GM23338 (cell line): ENCODE data around the gene KISS1R. TPM values are rescaled to one million over a fixed set of nuclear protein-coding genes. Genes with fewer than 3 reads are reported as not detected.

Source experiments
- ATAC-seq: fragments of 200-7000 bp; cut with Tn5 transposase; 3 replicates; pipeline ENCODE4 v1.9.1; 2020
- DNase-seq: peaks from one replicate; pipeline ENCODE4 v3.0.0-alpha.2; 2015; ENCODE audit warnings: low spot score
- H2AFZ ChIP-seq: fragments of 200-600 bp; sonication (generic); 2 replicates; pipeline ENCODE4 v1.8.0; 2016; ENCODE audit warnings: antibody characterized with exemption, mild to moderate bottlenecking, moderate library complexity
- H3F3A ChIP-seq: fragments of 200-600 bp; sonication (generic); replicated peaks from 2 replicates; pipeline ENCODE4 v1.8.0; 2017; ENCODE audit warnings: antibody characterized with exemption, mixed run types, low read depth
- H3K27ac ChIP-seq: fragments of 200-600 bp; sonication (generic); 2 replicates; pipeline ENCODE4 v1.6.1; 2016; ENCODE audit warnings: low read depth
- H3K27me3 ChIP-seq: fragments of 200-600 bp; sonication (generic); 2 replicates; pipeline ENCODE4 v1.8.0; 2016; ENCODE audit warnings: mild to moderate bottlenecking, mixed run types, moderate library complexity; ENCODE audit not compliant: insufficient read depth
- H3K36me3 ChIP-seq: fragments of 200-600 bp; sonication (generic); 2 replicates; pipeline ENCODE4 v1.8.0; 2016; ENCODE audit warnings: mild to moderate bottlenecking; ENCODE audit not compliant: insufficient read depth
- H3K4me1 ChIP-seq: fragments of 200-600 bp; sonication (generic); 2 replicates; pipeline ENCODE4 v1.8.0; 2016; ENCODE audit warnings: mild to moderate bottlenecking, moderate library complexity; ENCODE audit not compliant: insufficient read depth
- H3K4me2 ChIP-seq: fragments of 200-600 bp; sonication (generic); 2 replicates; pipeline ENCODE4 v1.7.1; 2017; ENCODE audit warnings: mixed run types
- H3K4me3 ChIP-seq: fragments of 200-600 bp; sonication (generic); 2 replicates; pipeline ENCODE4 v1.6.1; 2016; ENCODE audit warnings: mixed run types
- H3K79me2 ChIP-seq: fragments of 200-600 bp; sonication (generic); replicated peaks from 2 replicates; pipeline ENCODE4 v1.8.0; 2017; ENCODE audit warnings: mild to moderate bottlenecking; ENCODE audit not compliant: insufficient read depth
- H3K9me2 ChIP-seq: fragments of 200-600 bp; sonication (generic); 2 replicates; pipeline ENCODE4 v1.8.0; 2017; ENCODE audit not compliant: insufficient read depth
- H4K20me1 ChIP-seq: fragments of 200-600 bp; sonication (generic); replicated peaks from 2 replicates; pipeline ENCODE4 v1.8.0; 2017; ENCODE audit warnings: mild to moderate bottlenecking; ENCODE audit not compliant: insufficient read depth
- H3K27ac Mint-ChIP-seq: 2 replicates; pipeline ENCODE4 v1.8.0; 2020; ENCODE audit warnings: inconsistent platforms, mild to moderate bottlenecking, moderate library complexity, mixed read lengths
- H3K27me3 Mint-ChIP-seq: 3 replicates; pipeline ENCODE4 v1.8.0; 2022; ENCODE audit warnings: low read depth, mild to moderate bottlenecking, moderate library complexity, mixed read lengths, inconsistent platforms; ENCODE audit not compliant: insufficient read depth, poor library complexity
- H3K36me3 Mint-ChIP-seq: 3 replicates; pipeline ENCODE4 v1.8.0; 2021; ENCODE audit warnings: low read depth, mild to moderate bottlenecking, inconsistent platforms, moderate library complexity, mixed read lengths
- H3K4me1 Mint-ChIP-seq: 3 replicates; pipeline ENCODE4 v1.8.0; 2020; ENCODE audit warnings: mild to moderate bottlenecking, inconsistent platforms, mixed read lengths
- H3K4me3 Mint-ChIP-seq: 3 replicates; pipeline ENCODE4 v1.8.0; 2021; ENCODE audit warnings: moderate library complexity, mild to moderate bottlenecking, inconsistent platforms, mixed read lengths
- H3K9me3 Mint-ChIP-seq: 3 replicates; pipeline ENCODE4 v1.8.0; 2020; ENCODE audit warnings: moderate library complexity, mild to moderate bottlenecking, inconsistent platforms, mixed read lengths
- CREB1 ChIP-seq: fragments of 250-450 bp; sonication (Bioruptor Pico); IDR thresholded peaks from 2 replicates; pipeline ENCODE4 v1.5.0; 2020; ENCODE audit warnings: low read depth, mild to moderate bottlenecking, moderate library complexity
- EZH2 ChIP-seq: fragments of 200-600 bp; sonication (generic); IDR thresholded peaks from one replicate; pipeline ENCODE4 v1.8.0; 2017; ENCODE audit warnings: antibody characterized with exemption, mild to moderate bottlenecking, low read depth; ENCODE audit not compliant: unreplicated experiment
- JUNB ChIP-seq: IDR thresholded peaks from one replicate; pipeline ENCODE4 v1.6.1; 2016; ENCODE audit warnings: antibody characterized with exemption; ENCODE audit not compliant: unreplicated experiment
- NANOG ChIP-seq: IDR thresholded peaks from 2 replicates; pipeline ENCODE4 v1.6.1; 2016; ENCODE audit warnings: antibody characterized with exemption, borderline replicate concordance
- POLR2AphosphoS5 ChIP-seq: IDR thresholded peaks from 2 replicates; pipeline ENCODE4 v1.6.1; 2016; ENCODE audit warnings: antibody characterized with exemption, low read depth
- STAT1 ChIP-seq: IDR thresholded peaks from one replicate; pipeline ENCODE4 v1.6.1; 2016; ENCODE audit warnings: antibody characterized with exemption; ENCODE audit not compliant: unreplicated experiment
- ZNF114 ChIP-seq: fragments of 250-450 bp; sonication (Bioruptor Pico); IDR thresholded peaks from 2 replicates; pipeline ENCODE4 v1.5.0; 2020; ENCODE audit warnings: mild to moderate bottlenecking, moderate library complexity
- ZNF331 ChIP-seq: fragments of 250-450 bp; sonication (Bioruptor Pico); IDR thresholded peaks from 2 replicates; pipeline ENCODE4 v1.5.0; 2020; ENCODE audit warnings: low read depth, mild to moderate bottlenecking, moderate library complexity
- polyA plus RNA-seq: library from polyadenylated mRNA; unstranded; fragments of >200 nt; fragmentation: Nextera tagmentation; extraction: Ambion mirVana; gene quantifications from 2 replicates; pipeline ENCODE4 v1.2.1, GENCODE V29; 2016
- total RNA-seq: library from RNA; depleted of rRNA; stranded (reverse); fragments of >200 nt; shearing (Covaris generic); gene quantifications from 2 replicates; pipeline ENCODE4 v1.2.3, GENCODE V29; 2014
- TF ChIP-seq, protein P1 (sequence below): IDR thresholded peaks from one replicate; pipeline ENCODE4 v1.6.1; 2018; ENCODE audit warnings: antibody characterized with exemption; ENCODE audit not compliant: unreplicated experiment
- TF ChIP-seq, protein P2 (sequence below): IDR thresholded peaks from 2 replicates; pipeline ENCODE4 v1.6.1; 2016; ENCODE audit warnings: antibody characterized with exemption
- TF ChIP-seq, protein P3 (sequence below), 2 experiments: fragments of 200-600 bp in 1 of 2; sonication (generic) in 1 of 2; conservative IDR thresholded peaks; 2 replicates each; pipeline versions ENCODE4 v1.5.1 to v1.6.1; 2016 to 2017; ENCODE audit warnings: antibody characterized with exemption in 2 of 2, low read depth in 2 of 2, mild to moderate bottlenecking in 2 of 2, moderate library complexity in 1 of 2
- TF ChIP-seq, protein P4 (sequence below): fragments of 250-450 bp; sonication (Bioruptor Pico); IDR thresholded peaks from 2 replicates; pipeline ENCODE4 v1.5.0; 2020; ENCODE audit warnings: mild to moderate bottlenecking, moderate library complexity

KISS1R gene
- total and polyA plus RNA-seq, 2 experiments from 2014 or later, result 0.78 to 4.0 TPM

DNA sequence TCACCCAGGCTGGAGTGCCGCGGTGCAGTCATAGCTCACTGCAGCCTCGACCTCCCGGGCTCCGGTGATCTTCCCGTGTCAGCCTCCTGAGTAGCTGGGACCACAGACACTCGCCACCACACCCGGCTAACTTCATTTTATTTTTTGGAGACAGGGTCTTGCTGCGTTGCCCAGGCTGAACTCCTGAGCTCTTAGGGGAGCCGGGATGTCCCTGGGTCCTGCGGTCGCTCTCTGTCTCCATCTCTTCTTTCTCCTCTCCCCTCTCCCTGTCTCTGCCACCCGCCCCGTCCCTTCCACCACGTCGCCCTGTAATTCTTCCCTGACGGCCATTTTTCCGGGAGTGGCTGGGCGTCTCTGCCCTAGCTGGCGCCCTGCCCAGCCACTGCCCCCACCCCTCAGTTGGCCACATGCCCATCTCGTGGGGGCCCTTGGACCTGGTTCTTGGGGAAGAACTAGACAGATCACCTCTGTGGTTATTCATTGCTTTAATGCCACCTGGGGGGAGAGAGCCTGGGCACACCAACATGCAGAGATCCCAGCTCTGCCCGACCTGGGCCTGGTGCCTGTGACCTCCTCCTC is 27.6 kb downstream of the KISS1R start:
- H3F3A ChIP-seq, result no peaks in the 10 kb centered on the region
- peaks cover 20% of the 10 kb centered on the region for H3K27me3 Mint-ChIP-seq
- no peaks in the 10 kb centered on the region; the same call in 2 of the 3 replicates for H3K4me1 Mint-ChIP-seq
- no peak overlapping the region for H3K4me3 ChIP-seq
- H3K79me2 ChIP-seq, result peaks cover 36% of the 10 kb centered on the region
- H3K4me2 ChIP-seq, result no peak overlapping the region
- peaks cover 5% of the 10 kb centered on the region for H4K20me1 ChIP-seq
- no peak overlapping the region for H3K27ac ChIP-seq
- TF ChIP-seq JUNB (no peak), POLR2AphosphoS5 (no peak), ZNF114 (no peak), STAT1 (no peak), ZNF331 (no peak), CREB1 (no peak), EZH2 (no peak), NANOG (no peak)
- TF ChIP-seq, protein P1, sequence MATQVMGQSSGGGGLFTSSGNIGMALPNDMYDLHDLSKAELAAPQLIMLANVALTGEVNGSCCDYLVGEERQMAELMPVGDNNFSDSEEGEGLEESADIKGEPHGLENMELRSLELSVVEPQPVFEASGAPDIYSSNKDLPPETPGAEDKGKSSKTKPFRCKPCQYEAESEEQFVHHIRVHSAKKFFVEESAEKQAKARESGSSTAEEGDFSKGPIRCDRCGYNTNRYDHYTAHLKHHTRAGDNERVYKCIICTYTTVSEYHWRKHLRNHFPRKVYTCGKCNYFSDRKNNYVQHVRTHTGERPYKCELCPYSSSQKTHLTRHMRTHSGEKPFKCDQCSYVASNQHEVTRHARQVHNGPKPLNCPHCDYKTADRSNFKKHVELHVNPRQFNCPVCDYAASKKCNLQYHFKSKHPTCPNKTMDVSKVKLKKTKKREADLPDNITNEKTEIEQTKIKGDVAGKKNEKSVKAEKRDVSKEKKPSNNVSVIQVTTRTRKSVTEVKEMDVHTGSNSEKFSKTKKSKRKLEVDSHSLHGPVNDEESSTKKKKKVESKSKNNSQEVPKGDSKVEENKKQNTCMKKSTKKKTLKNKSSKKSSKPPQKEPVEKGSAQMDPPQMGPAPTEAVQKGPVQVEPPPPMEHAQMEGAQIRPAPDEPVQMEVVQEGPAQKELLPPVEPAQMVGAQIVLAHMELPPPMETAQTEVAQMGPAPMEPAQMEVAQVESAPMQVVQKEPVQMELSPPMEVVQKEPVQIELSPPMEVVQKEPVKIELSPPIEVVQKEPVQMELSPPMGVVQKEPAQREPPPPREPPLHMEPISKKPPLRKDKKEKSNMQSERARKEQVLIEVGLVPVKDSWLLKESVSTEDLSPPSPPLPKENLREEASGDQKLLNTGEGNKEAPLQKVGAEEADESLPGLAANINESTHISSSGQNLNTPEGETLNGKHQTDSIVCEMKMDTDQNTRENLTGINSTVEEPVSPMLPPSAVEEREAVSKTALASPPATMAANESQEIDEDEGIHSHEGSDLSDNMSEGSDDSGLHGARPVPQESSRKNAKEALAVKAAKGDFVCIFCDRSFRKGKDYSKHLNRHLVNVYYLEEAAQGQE, result no peak
- TF ChIP-seq, protein P2, sequence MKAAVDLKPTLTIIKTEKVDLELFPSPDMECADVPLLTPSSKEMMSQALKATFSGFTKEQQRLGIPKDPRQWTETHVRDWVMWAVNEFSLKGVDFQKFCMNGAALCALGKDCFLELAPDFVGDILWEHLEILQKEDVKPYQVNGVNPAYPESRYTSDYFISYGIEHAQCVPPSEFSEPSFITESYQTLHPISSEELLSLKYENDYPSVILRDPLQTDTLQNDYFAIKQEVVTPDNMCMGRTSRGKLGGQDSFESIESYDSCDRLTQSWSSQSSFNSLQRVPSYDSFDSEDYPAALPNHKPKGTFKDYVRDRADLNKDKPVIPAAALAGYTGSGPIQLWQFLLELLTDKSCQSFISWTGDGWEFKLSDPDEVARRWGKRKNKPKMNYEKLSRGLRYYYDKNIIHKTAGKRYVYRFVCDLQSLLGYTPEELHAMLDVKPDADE, result no peak
- TF ChIP-seq, protein P3, sequence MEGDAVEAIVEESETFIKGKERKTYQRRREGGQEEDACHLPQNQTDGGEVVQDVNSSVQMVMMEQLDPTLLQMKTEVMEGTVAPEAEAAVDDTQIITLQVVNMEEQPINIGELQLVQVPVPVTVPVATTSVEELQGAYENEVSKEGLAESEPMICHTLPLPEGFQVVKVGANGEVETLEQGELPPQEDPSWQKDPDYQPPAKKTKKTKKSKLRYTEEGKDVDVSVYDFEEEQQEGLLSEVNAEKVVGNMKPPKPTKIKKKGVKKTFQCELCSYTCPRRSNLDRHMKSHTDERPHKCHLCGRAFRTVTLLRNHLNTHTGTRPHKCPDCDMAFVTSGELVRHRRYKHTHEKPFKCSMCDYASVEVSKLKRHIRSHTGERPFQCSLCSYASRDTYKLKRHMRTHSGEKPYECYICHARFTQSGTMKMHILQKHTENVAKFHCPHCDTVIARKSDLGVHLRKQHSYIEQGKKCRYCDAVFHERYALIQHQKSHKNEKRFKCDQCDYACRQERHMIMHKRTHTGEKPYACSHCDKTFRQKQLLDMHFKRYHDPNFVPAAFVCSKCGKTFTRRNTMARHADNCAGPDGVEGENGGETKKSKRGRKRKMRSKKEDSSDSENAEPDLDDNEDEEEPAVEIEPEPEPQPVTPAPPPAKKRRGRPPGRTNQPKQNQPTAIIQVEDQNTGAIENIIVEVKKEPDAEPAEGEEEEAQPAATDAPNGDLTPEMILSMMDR (conservative IDR thresholded peaks at IDR 0.05; ENCODE audit: low read depth in 2 of 2), result no peak
- TF ChIP-seq, protein P4, sequence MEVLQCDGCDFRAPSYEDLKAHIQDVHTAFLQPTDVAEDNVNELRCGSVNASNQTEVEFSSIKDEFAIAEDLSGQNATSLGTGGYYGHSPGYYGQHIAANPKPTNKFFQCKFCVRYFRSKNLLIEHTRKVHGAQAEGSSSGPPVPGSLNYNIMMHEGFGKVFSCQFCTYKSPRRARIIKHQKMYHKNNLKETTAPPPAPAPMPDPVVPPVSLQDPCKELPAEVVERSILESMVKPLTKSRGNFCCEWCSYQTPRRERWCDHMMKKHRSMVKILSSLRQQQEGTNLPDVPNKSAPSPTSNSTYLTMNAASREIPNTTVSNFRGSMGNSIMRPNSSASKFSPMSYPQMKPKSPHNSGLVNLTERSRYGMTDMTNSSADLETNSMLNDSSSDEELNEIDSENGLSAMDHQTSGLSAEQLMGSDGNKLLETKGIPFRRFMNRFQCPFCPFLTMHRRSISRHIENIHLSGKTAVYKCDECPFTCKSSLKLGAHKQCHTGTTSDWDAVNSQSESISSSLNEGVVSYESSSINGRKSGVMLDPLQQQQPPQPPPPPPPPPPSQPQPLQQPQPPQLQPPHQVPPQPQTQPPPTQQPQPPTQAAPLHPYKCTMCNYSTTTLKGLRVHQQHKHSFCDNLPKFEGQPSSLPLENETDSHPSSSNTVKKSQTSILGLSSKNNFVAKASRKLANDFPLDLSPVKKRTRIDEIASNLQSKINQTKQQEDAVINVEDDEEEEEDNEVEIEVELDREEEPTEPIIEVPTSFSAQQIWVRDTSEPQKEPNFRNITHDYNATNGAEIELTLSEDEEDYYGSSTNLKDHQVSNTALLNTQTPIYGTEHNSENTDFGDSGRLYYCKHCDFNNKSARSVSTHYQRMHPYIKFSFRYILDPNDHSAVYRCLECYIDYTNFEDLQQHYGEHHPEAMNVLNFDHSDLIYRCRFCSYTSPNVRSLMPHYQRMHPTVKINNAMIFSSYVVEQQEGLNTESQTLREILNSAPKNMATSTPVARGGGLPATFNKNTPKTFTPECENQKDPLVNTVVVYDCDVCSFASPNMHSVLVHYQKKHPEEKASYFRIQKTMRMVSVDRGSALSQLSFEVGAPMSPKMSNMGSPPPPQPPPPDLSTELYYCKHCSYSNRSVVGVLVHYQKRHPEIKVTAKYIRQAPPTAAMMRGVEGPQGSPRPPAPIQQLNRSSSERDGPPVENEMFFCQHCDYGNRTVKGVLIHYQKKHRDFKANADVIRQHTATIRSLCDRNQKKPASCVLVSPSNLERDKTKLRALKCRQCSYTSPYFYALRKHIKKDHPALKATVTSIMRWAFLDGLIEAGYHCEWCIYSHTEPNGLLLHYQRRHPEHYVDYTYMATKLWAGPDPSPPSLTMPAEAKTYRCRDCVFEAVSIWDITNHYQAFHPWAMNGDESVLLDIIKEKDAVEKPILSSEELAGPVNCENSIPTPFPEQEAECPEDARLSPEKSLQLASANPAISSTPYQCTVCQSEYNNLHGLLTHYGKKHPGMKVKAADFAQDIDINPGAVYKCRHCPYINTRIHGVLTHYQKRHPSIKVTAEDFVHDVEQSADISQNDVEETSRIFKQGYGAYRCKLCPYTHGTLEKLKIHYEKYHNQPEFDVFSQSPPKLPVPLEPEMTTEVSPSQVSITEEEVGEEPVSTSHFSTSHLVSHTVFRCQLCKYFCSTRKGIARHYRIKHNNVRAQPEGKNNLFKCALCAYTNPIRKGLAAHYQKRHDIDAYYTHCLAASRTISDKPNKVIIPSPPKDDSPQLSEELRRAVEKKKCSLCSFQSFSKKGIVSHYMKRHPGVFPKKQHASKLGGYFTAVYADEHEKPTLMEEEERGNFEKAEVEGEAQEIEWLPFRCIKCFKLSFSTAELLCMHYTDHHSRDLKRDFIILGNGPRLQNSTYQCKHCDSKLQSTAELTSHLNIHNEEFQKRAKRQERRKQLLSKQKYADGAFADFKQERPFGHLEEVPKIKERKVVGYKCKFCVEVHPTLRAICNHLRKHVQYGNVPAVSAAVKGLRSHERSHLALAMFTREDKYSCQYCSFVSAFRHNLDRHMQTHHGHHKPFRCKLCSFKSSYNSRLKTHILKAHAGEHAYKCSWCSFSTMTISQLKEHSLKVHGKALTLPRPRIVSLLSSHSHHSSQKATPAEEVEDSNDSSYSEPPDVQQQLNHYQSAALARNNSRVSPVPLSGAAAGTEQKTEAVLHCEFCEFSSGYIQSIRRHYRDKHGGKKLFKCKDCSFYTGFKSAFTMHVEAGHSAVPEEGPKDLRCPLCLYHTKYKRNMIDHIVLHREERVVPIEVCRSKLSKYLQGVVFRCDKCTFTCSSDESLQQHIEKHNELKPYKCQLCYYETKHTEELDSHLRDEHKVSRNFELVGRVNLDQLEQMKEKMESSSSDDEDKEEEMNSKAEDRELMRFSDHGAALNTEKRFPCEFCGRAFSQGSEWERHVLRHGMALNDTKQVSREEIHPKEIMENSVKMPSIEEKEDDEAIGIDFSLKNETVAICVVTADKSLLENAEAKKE (CRISPR knock-in tag), result no peak
- no peaks in the 10 kb centered on the region for H3K27me3 ChIP-seq
- ATAC-seq (no peak), DNase-seq (no peak)
- H3K36me3 ChIP-seq, result no peaks in the 10 kb centered on the region
- H3K4me1 ChIP-seq, result no peaks in the 10 kb centered on the region
- no peak overlapping the region for H3K27ac Mint-ChIP-seq
- H2AFZ ChIP-seq, result no peak overlapping the region
- peaks cover 2% of the 10 kb centered on the region; the same call in 1 of the 3 replicates for H3K9me3 Mint-ChIP-seq
- no peaks in the 10 kb centered on the region for H3K9me2 ChIP-seq
- peaks cover 31% of the 10 kb centered on the region for H3K36me3 Mint-ChIP-seq
- H3K4me3 Mint-ChIP-seq, result no peak overlapping the region
